WTC11 (cell line): ENCODE data around the gene PKD2L2. TPM values are rescaled to one million over a fixed set of nuclear protein-coding genes. Genes with fewer than 3 reads are reported as not detected.

Experiments used
- ATAC-seq: fragments of 200-7000 bp; cut with Tn5 transposase; 2 replicates; pipeline ENCODE4 v1.10.0; 2021; ENCODE audit warnings: mild to moderate bottlenecking, moderate library complexity
- CTCF ChIA-PET: fragments of 300-600 bp; sonication (Branson Sonifier 250); formaldehyde crosslinking; loops from one replicate; lab custom pipeline; 2021; ENCODE audit warnings: antibody characterized with exemption; lab: Charles Lee
- POLR2A ChIA-PET: fragments of 350-600 bp; sonication (Branson Sonifier 250); formaldehyde crosslinking; loops from one replicate; lab custom pipeline; 2021; ENCODE audit warnings: antibody characterized with exemption; lab: Charles Lee
- DNase-seq: peaks from one replicate; pipeline ENCODE4 v3.0.0; 2021; ENCODE audit warnings: low spot score
- H3K27ac Mint-ChIP-seq: 2 replicates; pipeline ENCODE4 v1.8.0; 2021; ENCODE audit warnings: mixed read lengths
- H3K27me3 Mint-ChIP-seq: 2 replicates; pipeline ENCODE4 v1.8.0; 2021; ENCODE audit warnings: low read depth, mild to moderate bottlenecking, moderate library complexity, mixed read lengths
- H3K36me3 Mint-ChIP-seq: 2 replicates; pipeline ENCODE4 v1.8.0; 2021; ENCODE audit warnings: mixed read lengths
- H3K4me1 Mint-ChIP-seq: 2 replicates; pipeline ENCODE4 v1.8.0; 2022; ENCODE audit warnings: mixed read lengths
- H3K4me3 Mint-ChIP-seq: 2 replicates; pipeline ENCODE4 v1.8.0; 2021; ENCODE audit warnings: mild to moderate bottlenecking, moderate library complexity, mixed read lengths
- H3K9me3 Mint-ChIP-seq: 2 replicates; pipeline ENCODE4 v1.8.0; 2021; ENCODE audit warnings: mixed read lengths
- AFF4 ChIP-seq: sonication (generic); formaldehyde crosslinking; IDR thresholded peaks from 2 replicates; pipeline ENCODE4 v1.8.1; 2023; ENCODE audit warnings: mild to moderate bottlenecking, missing genetic modification reagents, borderline replicate concordance
- CBFB ChIP-seq: sonication (generic); formaldehyde crosslinking; IDR thresholded peaks from 2 replicates; pipeline ENCODE4 v1.8.1; 2022; ENCODE audit warnings: mild to moderate bottlenecking, low read depth, missing genetic modification reagents
- CTCF ChIP-seq: fragments of 200-600 bp; IDR thresholded peaks from 2 replicates; pipeline ENCODE4 v1.8.0; 2022; ENCODE audit warnings: antibody characterized with exemption
- E2F5 ChIP-seq: sonication (generic); formaldehyde crosslinking; IDR thresholded peaks from 2 replicates; pipeline ENCODE4 v1.8.1; 2022; ENCODE audit warnings: mild to moderate bottlenecking, moderate library complexity, missing genetic modification reagents
- ELF4 ChIP-seq: sonication (generic); formaldehyde crosslinking; IDR thresholded peaks from 2 replicates; pipeline ENCODE4 v1.8.1; 2022; ENCODE audit warnings: low read depth, mild to moderate bottlenecking, moderate library complexity, missing genetic modification reagents
- HMGA2 ChIP-seq: fragments of 250-450 bp; sonication (Bioruptor Pico); IDR thresholded peaks from 2 replicates; pipeline ENCODE4 v1.4.0; 2021; ENCODE audit warnings: mild to moderate bottlenecking, moderate library complexity
- IRF1 ChIP-seq: sonication (generic); formaldehyde crosslinking; IDR thresholded peaks from 2 replicates; pipeline ENCODE4 v1.8.0; 2023; ENCODE audit warnings: missing genetic modification reagents
- KAT7 ChIP-seq: sonication (generic); formaldehyde crosslinking; IDR thresholded peaks from 2 replicates; pipeline ENCODE4 v1.8.1; 2023; ENCODE audit warnings: missing genetic modification reagents, mild to moderate bottlenecking, borderline replicate concordance
- MLX ChIP-seq: sonication (generic); formaldehyde crosslinking; IDR thresholded peaks from 2 replicates; pipeline ENCODE4 v1.8.1; 2023; ENCODE audit warnings: mild to moderate bottlenecking, missing genetic modification reagents, moderate library complexity
- NFE2L1 ChIP-seq: sonication (generic); formaldehyde crosslinking; IDR thresholded peaks from 2 replicates; pipeline ENCODE4 v1.8.1; 2023; ENCODE audit warnings: missing genetic modification reagents
- NR3C1 ChIP-seq: sonication (generic); formaldehyde crosslinking; conservative IDR thresholded peaks from 2 replicates; pipeline ENCODE4 v1.8.1; 2023; ENCODE audit warnings: low read depth, mild to moderate bottlenecking, missing genetic modification reagents
- PREB ChIP-seq: sonication (generic); formaldehyde crosslinking; IDR thresholded peaks from 2 replicates; pipeline ENCODE4 v1.8.1; 2022; ENCODE audit warnings: mild to moderate bottlenecking, missing genetic modification reagents, moderate library complexity, borderline replicate concordance
- PRRX2 ChIP-seq: fragments of 250-450 bp; sonication (Bioruptor Pico); IDR thresholded peaks from 2 replicates; pipeline ENCODE4 v1.8.0; 2021; ENCODE audit warnings: mild to moderate bottlenecking
- SMAD4 ChIP-seq: sonication (generic); formaldehyde crosslinking; IDR thresholded peaks from 2 replicates; pipeline ENCODE4 v1.8.0; 2022; ENCODE audit warnings: mild to moderate bottlenecking, missing genetic modification reagents
- TEAD4 ChIP-seq: sonication (generic); formaldehyde crosslinking; IDR thresholded peaks from 2 replicates; pipeline ENCODE4 v1.8.0; 2022; ENCODE audit warnings: mild to moderate bottlenecking, missing genetic modification reagents
- ZBTB21 ChIP-seq: sonication (generic); formaldehyde crosslinking; IDR thresholded peaks from 2 replicates; pipeline ENCODE4 v1.8.1; 2023; ENCODE audit warnings: mild to moderate bottlenecking, missing genetic modification reagents, borderline replicate concordance
- ZNF219 ChIP-seq: sonication (generic); formaldehyde crosslinking; IDR thresholded peaks from 2 replicates; pipeline ENCODE4 v1.8.0; 2023; ENCODE audit warnings: missing genetic modification reagents, mild to moderate bottlenecking, borderline replicate concordance
- ZNF396 ChIP-seq: fragments of 250-450 bp; sonication (Bioruptor Pico); IDR thresholded peaks from 2 replicates; pipeline ENCODE4 v1.8.0; 2021; ENCODE audit warnings: mild to moderate bottlenecking, moderate library complexity, borderline replicate concordance
- ZNF512 ChIP-seq: sonication (generic); formaldehyde crosslinking; IDR thresholded peaks from 2 replicates; pipeline ENCODE4 v1.8.1; 2022; ENCODE audit warnings: missing genetic modification reagents, borderline replicate concordance
- ZNF671 ChIP-seq: fragments of 250-450 bp; sonication (Bioruptor Pico); IDR thresholded peaks from 2 replicates; pipeline ENCODE4 v1.8.0; 2021; ENCODE audit warnings: mild to moderate bottlenecking
- total RNA-seq: library from RNA; stranded (reverse); gene quantifications from 3 replicates; pipeline ENCODE4 v1.2.3, GENCODE V29; 2021

The PKD2L2 gene
- total RNA-seq, 1 experiment from 2014 or later, result not detected

GRCh38 chr5:137935190-137935589, 45.9 kb downstream of the PKD2L2 start:
- ATAC-seq, result no peak
- H3K4me1 Mint-ChIP-seq, result no peaks in the 10 kb centered on the region
- POLR2A ChIA-PET, result no interaction called here
- no peaks in the 10 kb centered on the region for H3K9me3 Mint-ChIP-seq
- H3K36me3 Mint-ChIP-seq, result peaks cover 23% of the 10 kb centered on the region
- H3K27ac Mint-ChIP-seq, result 0 out of 2 replicates have a peak overlapping the region, but pooled peaks have one; percentile 24
- TF ChIP-seq NR3C1 (CRISPR knock-in tag) (no peak), E2F5 (CRISPR knock-in tag) (no peak), IRF1 (CRISPR knock-in tag) (no peak), CTCF (no peak), NFE2L1 (no peak), CBFB (no peak), ZBTB21 (CRISPR knock-in tag) (no peak), HMGA2 (CRISPR knock-in tag) (no peak), ZNF671 (CRISPR knock-in tag) (no peak)
- TF ChIP-seq, all 79 proteins: peak for 0
- H3K27me3 Mint-ChIP-seq, result no peaks in the 10 kb centered on the region
- CTCF ChIA-PET, result interaction anchor here (1.8 kb wide), 1 partner anchor 156 kb away, joined by 5 read pairs; no protein-coding TSS in a partner anchor
- DNase-seq, result no peak
- no peak overlapping the region for H3K4me3 Mint-ChIP-seq

- CTCF ChIA-PET, result interaction anchor here (1.8 kb wide), 1 partner anchor 156 kb away, joined by 5 read pairs; no protein-coding TSS in a partner anchor
- no peak for ATAC-seq
- H3K9me3 Mint-ChIP-seq, result no peaks in the 10 kb centered on the region
- TF ChIP-seq KAT7 (CRISPR knock-in tag) (no peak), ELF4 (CRISPR knock-in tag) (no peak), PREB (CRISPR knock-in tag) (no peak)
- TF ChIP-seq, all 79 proteins: peak for 0
- POLR2A ChIA-PET, result no interaction called here
- H3K4me3 Mint-ChIP-seq, result no peak overlapping the region
- H3K4me1 Mint-ChIP-seq, result no peaks in the 10 kb centered on the region
- no peaks in the 10 kb centered on the region for H3K27me3 Mint-ChIP-seq
- DNase-seq, result no peak
- peaks cover 28% of the 10 kb centered on the region for H3K36me3 Mint-ChIP-seq
- no peak overlapping the region for H3K27ac Mint-ChIP-seq
These were observed 46.4 kb downstream of the PKD2L2 start for GRCh38 chr5:137935694-137936093.

GRCh38 chr5:137937994-137938750, 48.9 kb downstream of the PKD2L2 start:
- no peak for DNase-seq
- Mint-ChIP-seq H3K27ac (no peak overlapping the region), H3K9me3 (no peaks in the 10 kb centered on the region), H3K27me3 (no peaks in the 10 kb centered on the region), H3K36me3 (peaks cover 50% of the 10 kb centered on the region), H3K4me3 (no peak overlapping the region), H3K4me1 (no peaks in the 10 kb centered on the region)
- POLR2A ChIA-PET, result interaction anchor here (0.7 kb wide), 1 partner anchor 10 kb away, joined by 5 read pairs; no protein-coding TSS in a partner anchor
- no peak for ATAC-seq
- CTCF ChIA-PET, result interaction anchor here (1.0 kb wide), 1 partner anchor 25 kb away, joined by 3 read pairs; no protein-coding TSS in a partner anchor
- TF ChIP-seq TEAD4 (CRISPR knock-in tag) (no peak), NR3C1 (CRISPR knock-in tag) (no peak), AFF4 (no peak), ZNF219 (CRISPR knock-in tag) (no peak), ZNF396 (no peak), MLX (CRISPR knock-in tag) (no peak), PRRX2 (CRISPR knock-in tag) (no peak), SMAD4 (CRISPR knock-in tag) (no peak), ZNF512 (CRISPR knock-in tag) (no peak)
